Mucosa of stomach (tissue), 1 donor: ENCODE measurements around the gene SLC35F3.

ENCODE experiments used
- H3K27me3 ChIP-seq: one replicate; pipeline ENCODE4 v1.7.0; 2013; ENCODE audit warnings: mild to moderate bottlenecking, low read length; ENCODE audit not compliant: control insufficient read depth, insufficient read depth
- H3K36me3 ChIP-seq: one replicate; pipeline ENCODE4 v1.7.0; 2013; ENCODE audit warnings: low read length; ENCODE audit not compliant: control insufficient read depth, insufficient read depth
- H3K4me1 ChIP-seq: one replicate; pipeline ENCODE4 v1.7.0; 2013; ENCODE audit warnings: mild to moderate bottlenecking, low read length; ENCODE audit not compliant: control insufficient read depth, insufficient read depth
- H3K4me3 ChIP-seq: one replicate; pipeline ENCODE4 v1.7.0; 2013; ENCODE audit warnings: low read length
- H3K9ac ChIP-seq: one replicate; pipeline ENCODE4 v1.7.0; 2013; ENCODE audit warnings: mild to moderate bottlenecking, low read length, moderate library complexity
- H3K9me3 ChIP-seq: one replicate; pipeline ENCODE4 v1.7.0; 2013; ENCODE audit warnings: mild to moderate bottlenecking, low read length, moderate library complexity; ENCODE audit not compliant: control insufficient read depth
- donor health status: Pancreatic carcinoma.

SLC35F3 gene

DNA sequence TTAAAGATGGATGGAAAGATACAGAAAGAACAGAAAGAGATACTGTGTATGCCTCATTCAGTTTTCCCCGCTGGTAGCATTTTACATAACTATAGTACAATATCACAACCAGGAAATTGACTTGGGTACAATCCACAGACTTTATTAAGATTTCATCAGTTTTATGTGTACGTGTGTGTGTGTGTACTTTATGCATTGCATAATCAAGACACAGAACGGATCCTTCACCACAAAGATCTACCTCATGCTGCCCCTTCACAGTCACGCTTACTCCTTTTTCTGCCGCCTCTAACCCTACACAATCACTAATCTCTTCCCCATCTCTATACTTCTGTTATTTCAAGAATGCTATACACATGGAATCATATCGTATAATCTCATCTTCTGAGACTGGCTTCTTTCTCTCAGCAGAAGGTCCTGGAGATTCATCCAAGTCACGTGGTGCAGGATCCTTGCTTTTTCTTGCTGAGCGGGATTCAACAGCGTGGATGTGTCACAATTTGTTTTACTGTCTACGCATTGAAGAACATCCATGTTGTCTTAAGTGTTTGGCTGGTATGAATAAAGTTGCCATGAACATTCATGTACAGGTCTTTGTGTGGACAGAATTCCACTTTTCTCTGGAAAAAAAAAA lies 76.7 kb downstream of the SLC35F3 start:
- H3K9me3 ChIP-seq = no peaks in the 10 kb centered on the region
- no peak overlapping the region for H3K9ac ChIP-seq
- no peak overlapping the region for H3K4me3 ChIP-seq
- no peaks in the 10 kb centered on the region for H3K27me3 ChIP-seq
- H3K4me1 ChIP-seq = no peaks in the 10 kb centered on the region
- no peaks in the 10 kb centered on the region for H3K36me3 ChIP-seq

DNA sequence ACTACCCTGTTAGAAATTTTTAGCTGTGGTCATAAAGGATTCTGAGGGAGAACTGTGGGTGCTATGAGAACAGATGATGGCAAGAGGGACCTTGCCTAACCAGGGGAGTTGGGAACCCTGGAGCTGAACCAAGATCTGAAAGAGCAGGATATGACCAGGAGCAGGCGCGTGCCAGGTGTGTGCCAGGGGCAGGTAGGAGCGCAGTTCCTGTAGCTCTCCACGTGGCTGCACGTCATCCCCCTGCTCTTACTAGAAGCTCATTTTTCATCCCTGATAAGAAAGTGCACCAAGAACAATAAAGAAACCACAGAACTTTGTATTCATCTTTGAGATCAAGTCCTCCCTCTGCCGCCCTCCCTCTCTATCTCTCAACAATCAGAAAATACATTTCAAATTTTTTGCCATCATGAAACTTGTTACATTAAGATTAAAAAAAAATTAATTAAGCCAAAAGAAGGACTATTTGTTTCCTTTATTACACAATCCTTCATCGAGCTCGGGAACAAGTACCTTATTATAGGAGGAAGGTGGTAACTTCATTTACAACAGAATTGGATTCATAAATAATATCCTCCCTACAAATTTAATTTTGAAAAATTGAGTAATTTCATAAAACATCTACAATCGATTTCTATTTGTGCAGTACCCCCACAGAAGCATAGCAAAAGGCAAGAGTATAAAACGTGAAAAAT lies 78.5 kb downstream of the SLC35F3 start:
- H3K4me3 ChIP-seq = no peak overlapping the region
- no peaks in the 10 kb centered on the region for H3K4me1 ChIP-seq
- H3K9ac ChIP-seq = no peak overlapping the region
- no peaks in the 10 kb centered on the region for H3K9me3 ChIP-seq
- no peaks in the 10 kb centered on the region for H3K27me3 ChIP-seq
- no peaks in the 10 kb centered on the region for H3K36me3 ChIP-seq

DNA sequence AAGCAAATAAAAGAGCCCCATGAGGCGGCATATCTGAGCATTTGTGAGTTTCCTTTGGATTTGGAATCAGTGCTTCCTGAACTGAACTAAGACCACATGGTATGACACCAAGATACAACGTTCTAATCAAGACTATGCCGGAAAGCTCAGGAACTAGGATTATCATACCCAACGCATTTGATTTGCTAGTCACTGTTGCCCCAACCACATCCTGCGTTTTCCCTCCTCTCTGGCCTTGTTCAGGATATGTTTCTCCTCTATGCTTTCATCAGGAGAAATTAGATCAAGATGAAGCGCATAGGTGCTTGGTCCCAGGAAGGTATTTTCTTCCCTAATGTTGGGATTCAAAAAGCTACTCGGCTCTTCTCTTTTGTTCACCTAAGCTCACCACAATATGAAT lies 79.3 kb downstream of the SLC35F3 start:
- Histone ChIP-seq H3K4me1 (no peaks in the 10 kb centered on the region), H3K9me3 (no peaks in the 10 kb centered on the region), H3K36me3 (no peaks in the 10 kb centered on the region), H3K4me3 (no peak overlapping the region), H3K9ac (no peak overlapping the region), H3K27me3 (no peaks in the 10 kb centered on the region)

DNA sequence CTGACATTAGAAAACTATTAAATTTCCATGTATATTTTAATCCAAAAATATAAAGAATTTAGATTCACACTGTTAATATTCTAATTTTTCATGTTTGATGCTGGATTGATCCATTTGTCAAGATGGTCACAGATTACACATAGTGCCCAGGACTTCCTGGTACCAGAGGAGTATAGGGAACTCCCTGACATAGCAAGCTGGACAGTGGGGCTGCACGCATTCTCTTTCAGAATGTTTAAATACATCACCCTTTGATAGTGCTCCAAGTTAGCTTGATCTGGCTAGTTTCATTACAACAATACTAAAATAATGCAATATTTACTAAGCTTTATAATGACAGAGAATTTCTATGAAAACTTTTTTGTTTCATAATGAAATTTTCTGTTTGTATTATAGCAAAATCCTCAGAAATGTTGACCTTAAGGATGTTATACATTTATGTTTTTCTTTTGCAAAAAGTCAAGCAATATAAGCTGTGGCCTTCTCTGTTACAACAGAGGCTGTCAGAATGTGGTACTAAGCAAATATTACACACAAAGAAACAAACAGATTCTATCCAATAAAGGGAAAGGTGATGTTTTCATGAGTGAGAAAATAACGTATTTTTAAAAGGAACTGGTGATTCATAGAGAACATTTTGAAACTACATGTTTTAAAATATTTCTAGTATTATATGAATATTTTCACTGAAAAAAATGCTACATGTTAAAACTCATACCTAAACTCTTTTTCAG lies 84.7 kb downstream of the SLC35F3 start:
- H3K27me3 ChIP-seq = no peaks in the 10 kb centered on the region
- H3K4me1 ChIP-seq = no peaks in the 10 kb centered on the region
- H3K9me3 ChIP-seq = no peaks in the 10 kb centered on the region
- H3K9ac ChIP-seq = no peak overlapping the region
- no peaks in the 10 kb centered on the region for H3K36me3 ChIP-seq
- no peak overlapping the region for H3K4me3 ChIP-seq

DNA sequence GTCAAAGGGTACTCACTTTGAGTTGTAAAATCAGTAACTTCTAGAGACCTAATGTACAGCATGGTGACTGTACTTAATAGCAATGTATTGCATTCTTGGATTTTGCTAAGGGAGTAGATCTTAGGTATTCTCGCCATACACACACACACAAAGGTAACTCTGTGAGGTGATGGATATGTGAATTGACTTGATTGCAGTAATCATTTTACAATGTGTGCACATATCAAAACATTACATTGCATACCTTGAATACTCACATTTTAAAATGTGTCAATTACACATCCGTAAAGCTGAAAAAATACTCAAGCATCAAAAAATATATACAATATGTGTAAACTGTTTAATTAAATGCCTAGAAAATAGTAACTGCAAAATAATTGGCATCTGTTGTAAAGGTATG lies 86.0 kb downstream of the SLC35F3 start:
- H3K9ac ChIP-seq = no peak overlapping the region
- H3K4me3 ChIP-seq = no peak overlapping the region
- no peaks in the 10 kb centered on the region for H3K27me3 ChIP-seq
- H3K36me3 ChIP-seq = no peaks in the 10 kb centered on the region
- no peaks in the 10 kb centered on the region for H3K4me1 ChIP-seq
- no peaks in the 10 kb centered on the region for H3K9me3 ChIP-seq

DNA sequence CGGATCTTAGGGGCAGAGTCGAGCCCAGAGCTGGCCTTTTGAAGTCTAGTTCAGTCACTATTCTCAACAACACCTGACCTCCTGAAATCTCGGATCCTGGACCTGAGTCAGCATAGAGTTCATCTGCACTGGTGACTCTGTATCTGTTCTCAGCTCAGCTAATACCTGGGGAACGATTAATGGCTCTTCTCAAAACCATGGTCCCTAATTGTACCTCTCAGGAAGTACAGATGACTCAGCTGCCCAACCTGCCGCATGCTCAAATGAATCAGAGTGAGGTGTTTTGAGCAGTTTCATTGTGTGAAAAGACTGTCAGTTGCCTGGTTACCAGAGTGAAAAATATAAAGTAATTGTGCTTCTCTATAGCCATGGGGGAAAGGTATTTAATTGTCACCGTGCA lies 89.2 kb downstream of the SLC35F3 start:
- no peaks in the 10 kb centered on the region for H3K36me3 ChIP-seq
- no peaks in the 10 kb centered on the region for H3K27me3 ChIP-seq
- H3K9ac ChIP-seq = no peak overlapping the region
- no peaks in the 10 kb centered on the region for H3K9me3 ChIP-seq
- H3K4me3 ChIP-seq = no peak overlapping the region
- no peaks in the 10 kb centered on the region for H3K4me1 ChIP-seq

DNA sequence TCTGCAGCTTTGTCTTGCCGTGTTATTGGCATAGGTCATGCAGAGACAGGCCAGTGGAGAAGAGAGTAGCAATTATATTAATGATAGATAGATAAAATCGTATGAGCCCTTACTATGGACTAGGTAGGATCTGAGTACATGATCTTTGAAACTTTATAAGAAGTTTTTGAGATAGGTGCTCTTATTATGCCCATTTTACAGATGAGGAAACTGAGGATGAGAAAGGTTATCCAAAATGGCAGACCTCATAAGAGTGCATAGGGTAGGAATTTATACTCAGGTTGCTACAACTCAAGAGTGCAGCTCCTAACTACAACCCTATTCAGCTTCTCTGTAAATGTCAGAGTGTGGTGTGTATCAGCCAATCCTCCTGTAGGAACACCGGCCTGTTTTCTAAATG lies 89.6 kb downstream of the SLC35F3 start:
- Histone ChIP-seq H3K4me3 (no peak overlapping the region), H3K9ac (no peak overlapping the region), H3K27me3 (no peaks in the 10 kb centered on the region), H3K9me3 (no peaks in the 10 kb centered on the region), H3K4me1 (no peaks in the 10 kb centered on the region), H3K36me3 (no peaks in the 10 kb centered on the region)

DNA sequence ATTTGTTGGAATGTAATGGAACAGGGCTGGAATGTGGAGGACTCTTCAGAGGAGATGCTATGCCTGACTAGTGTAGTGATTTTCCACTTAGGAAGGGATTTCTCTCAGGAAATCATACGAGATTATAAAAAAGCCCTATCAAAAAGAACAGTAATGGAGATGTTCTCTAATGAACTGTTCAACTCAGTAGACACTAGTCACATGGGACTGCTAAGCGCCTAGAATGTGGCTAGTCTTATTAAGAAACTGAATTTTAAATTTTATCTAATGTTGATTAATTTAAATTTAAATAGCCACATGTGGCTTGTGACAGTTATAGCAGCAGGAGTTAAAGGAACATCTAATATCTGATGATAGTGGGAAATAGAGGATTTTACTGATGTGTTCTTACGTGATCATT lies 94.0 kb downstream of the SLC35F3 start:
- H3K9me3 ChIP-seq = no peaks in the 10 kb centered on the region
- no peaks in the 10 kb centered on the region for H3K27me3 ChIP-seq
- no peak overlapping the region for H3K4me3 ChIP-seq
- H3K36me3 ChIP-seq = no peaks in the 10 kb centered on the region
- no peaks in the 10 kb centered on the region for H3K4me1 ChIP-seq
- H3K9ac ChIP-seq = no peak overlapping the region

DNA sequence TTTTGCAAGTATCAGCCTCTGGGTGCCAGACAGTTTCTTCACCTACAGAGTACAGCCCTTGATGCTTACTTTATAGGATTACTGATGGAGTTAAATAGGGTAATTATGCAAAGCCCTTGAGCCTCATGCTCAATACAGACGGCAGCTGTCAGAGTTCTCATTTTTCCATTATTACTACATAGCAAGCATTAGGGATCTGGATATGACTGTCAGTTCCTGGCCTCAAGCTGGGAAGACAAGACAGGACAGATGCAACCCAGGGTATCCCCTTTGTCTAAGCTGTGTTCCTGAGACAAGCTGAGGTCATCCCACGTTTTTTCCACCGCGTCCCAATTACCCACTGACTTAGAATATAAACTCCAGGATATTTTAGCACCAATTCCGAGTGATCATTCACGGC lies 94.4 kb downstream of the SLC35F3 start:
- H3K36me3 ChIP-seq = no peaks in the 10 kb centered on the region

DNA sequence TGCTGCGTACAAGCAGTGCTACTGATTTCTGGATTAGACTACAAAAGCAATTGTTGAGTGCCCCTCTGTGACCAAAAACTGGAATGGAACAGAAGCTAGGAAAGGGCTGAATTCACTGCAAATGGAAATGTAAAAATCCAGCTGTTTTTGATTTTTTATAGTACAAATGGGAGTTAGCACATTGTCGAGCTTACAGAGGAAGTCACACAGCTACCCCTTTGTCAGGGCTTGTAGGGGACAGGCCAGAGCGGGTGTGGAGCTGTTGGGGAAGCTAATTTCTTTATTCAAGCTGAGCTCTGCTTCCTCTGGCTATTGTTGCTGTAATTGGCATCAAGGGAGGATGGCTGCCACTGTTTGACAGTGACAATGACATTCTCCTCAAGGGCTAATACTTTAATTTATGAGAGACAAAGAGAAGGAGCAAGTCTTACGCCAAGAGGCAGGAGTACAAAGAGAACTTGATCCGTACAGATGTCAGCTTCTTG lies 96.1 kb downstream of the SLC35F3 start:
- H3K9me3 ChIP-seq = no peaks in the 10 kb centered on the region
- no peaks in the 10 kb centered on the region for H3K27me3 ChIP-seq
- H3K9ac ChIP-seq = no peak overlapping the region
- H3K4me1 ChIP-seq = no peaks in the 10 kb centered on the region
- no peaks in the 10 kb centered on the region for H3K36me3 ChIP-seq
- no peak overlapping the region for H3K4me3 ChIP-seq

More for the DNA sequence above, 94.4 kb downstream of the SLC35F3 start:
- no peak overlapping the region for H3K9ac ChIP-seq
- H3K9me3 ChIP-seq = no peaks in the 10 kb centered on the region
- H3K4me3 ChIP-seq = no peak overlapping the region
- H3K27me3 ChIP-seq = no peaks in the 10 kb centered on the region
- H3K4me1 ChIP-seq = no peaks in the 10 kb centered on the region

DNA sequence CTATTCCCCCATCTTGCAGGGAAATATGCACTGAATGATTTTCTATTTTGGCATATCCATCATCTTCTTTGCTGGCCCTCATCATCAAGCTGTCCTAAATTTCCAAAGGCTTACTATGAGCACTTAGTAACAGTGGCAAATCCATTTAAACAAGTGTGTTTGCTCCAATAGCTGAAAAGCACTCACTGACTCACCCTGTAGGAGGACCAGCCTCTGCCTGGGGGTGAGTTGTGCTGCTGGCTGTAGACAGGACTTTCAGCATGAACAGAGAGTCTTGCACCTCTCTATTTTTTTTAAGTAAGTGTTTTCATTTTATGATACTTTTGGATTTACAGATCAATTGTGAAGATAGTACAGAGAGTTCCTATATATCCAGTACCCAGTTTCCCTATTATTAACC lies 97.3 kb downstream of the SLC35F3 start:
- Histone ChIP-seq H3K4me1 (no peaks in the 10 kb centered on the region), H3K36me3 (no peaks in the 10 kb centered on the region), H3K4me3 (no peak overlapping the region), H3K27me3 (no peaks in the 10 kb centered on the region), H3K9me3 (no peaks in the 10 kb centered on the region), H3K9ac (no peak overlapping the region)

DNA sequence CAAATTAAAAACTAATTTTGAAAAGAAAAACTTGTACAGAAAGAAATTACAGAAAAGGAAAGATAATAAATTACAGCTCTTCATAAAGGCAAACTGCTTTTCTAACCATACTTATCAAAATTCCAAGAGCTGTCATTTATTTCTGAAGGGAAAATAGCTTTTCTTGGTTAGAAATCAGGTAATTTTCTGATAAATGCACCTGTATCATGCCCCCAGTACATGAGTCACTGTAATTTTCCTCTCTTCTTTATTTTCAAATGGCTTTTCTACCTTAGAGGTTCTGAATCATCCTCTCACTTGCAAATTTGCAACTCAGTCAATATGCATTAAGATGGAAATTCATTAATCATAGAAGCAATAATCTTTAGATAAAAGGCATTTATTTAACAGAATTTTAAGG lies 100.1 kb downstream of the SLC35F3 start:
- Histone ChIP-seq H3K27me3 (no peaks in the 10 kb centered on the region), H3K4me3 (no peak overlapping the region), H3K4me1 (no peaks in the 10 kb centered on the region), H3K36me3 (no peaks in the 10 kb centered on the region), H3K9ac (no peak overlapping the region), H3K9me3 (no peaks in the 10 kb centered on the region)
